CD4-positive, alpha-beta T cell treated with Interleukin-6 for 4 hours (primary cell): ENCODE measurements around the gene BICRA.
"Not testable (repeated sequence)": the region's sequence is repeated elsewhere in the genome, so short reads cannot be mapped to it uniquely, and the experiment has no call there.

Source experiments
- DNase-seq: peaks from one replicate; pipeline ENCODE4 v3.0.0-alpha.2; 2020; ENCODE audit warnings: mixed read lengths

Gene BICRA

DNA sequence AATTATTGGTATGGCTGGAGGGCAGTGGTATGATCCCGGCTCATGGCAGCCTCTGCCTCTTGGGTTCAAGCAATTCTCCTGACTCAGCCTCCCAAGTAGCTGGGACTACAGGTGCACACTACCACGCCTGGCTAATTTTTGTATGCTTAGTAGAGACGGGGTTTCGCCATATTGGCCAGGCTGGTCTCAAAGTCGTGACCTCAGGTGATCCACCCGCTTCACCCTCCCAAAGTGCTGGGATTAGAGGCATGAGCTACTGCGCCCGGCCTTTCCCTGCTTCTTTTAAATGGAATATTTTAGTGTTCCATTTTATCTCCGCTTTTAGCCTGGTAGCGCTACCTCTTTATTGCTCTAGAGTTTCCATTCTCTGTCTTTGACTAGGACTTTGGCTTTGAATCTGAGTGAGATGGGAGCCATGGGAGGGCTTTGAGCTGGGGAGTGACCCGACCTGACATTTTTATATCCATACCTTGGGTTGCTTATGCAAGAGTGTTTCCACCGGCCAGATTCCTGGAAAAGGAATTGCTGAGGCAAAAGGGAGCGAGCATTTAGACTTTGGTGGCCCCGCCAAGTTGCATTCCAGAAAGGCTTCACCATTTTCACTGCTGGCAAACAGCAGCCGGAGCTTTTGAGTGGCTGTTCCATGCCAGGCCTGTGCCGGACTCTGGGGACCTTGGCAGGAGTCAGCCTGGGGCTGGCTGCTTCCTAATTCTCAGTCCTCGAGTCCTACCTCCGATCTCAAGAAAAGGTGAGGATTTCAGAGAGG is 22.9 kb downstream of the BICRA start:
- DNase-seq: no peak

DNA sequence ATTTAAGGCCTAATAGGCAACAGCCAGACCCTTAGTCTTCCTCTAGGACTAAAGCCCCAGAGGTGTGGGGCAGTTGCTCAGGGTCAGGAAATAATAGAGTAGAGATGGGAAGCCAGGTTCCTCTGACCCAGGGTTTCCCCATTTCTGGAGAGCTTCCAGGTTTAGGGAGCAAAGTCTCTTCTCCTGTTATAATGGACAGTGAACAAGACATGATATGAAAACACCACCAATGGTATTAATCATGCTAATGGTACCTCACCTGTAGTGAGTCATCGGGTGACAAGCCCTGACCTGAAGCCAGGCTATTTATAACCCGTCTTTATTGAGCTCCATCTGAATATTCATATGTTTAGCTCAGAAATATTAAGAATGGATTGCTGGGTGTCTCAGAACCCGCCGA is 24.6 kb downstream of the BICRA start:
- DNase-seq: no peak

DNA sequence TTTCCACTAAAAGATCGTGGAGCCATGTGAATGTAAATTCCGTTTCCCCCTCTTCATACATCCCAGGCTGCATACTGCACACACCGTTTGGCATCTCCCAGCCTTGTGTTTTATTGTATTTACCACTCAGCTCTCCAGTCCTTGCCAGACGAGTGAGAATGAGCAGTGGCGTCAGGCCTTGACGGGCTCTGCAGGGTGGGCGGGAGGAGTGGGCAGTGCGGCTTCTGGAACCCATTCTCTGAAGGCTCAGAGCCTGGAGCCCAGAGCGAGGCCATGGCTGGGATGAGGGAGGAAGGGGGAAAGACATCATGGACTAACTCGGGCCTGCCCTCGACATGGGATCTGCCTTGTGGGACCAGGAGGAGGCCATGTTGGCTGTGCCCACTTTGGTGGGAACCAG is 25.1 kb downstream of the BICRA start:
- DNase-seq: no peak

DNA sequence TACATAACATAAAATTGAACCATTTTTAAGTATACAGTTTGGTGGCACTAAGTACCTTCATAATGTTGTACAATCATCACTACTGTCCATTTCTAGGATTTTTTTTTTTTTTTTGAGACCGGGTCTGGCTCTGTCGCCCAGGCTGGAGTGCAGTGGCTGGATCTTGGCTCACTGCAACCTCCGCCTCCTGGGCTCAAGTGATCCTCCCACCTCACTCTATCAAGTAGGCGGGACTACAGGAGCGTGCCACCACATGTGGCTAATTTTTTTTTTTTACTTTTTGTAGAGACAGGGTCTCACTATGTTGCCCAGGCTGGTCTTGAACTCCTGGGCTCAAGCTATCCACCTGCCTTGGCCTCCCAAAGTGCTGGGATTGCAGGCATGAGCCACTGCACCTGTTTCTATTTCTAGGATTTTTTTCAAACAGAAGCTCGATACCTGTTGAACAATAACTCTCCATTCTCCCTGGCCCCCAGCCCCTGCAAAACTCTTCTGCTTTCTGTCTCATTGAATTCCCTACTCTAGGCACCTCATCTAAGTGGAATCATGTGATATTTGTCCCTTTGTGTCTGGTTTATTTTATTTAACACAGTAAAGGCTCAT is 26.3 kb downstream of the BICRA start:
- DNase-seq: not testable (repeated sequence)

DNA sequence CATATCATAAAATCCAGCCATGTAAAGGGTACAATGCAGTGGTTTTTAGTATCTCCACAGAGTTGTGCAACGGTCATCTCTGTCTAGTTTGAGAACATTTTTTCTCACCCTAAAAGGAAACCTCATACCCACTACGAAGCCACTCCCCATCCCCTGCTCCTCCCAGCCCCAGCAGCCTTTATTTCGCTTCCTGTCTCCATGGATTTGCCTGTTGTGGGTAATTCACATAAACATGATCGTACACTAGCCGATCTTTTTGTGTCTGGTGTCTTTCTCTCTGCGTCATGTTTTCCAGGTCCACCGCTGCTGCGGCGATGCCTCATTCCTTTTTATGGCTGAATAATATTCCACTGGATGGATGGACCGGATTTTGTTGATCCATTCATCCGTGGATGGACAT is 28.6 kb downstream of the BICRA start:
- DNase-seq: no peak

DNA sequence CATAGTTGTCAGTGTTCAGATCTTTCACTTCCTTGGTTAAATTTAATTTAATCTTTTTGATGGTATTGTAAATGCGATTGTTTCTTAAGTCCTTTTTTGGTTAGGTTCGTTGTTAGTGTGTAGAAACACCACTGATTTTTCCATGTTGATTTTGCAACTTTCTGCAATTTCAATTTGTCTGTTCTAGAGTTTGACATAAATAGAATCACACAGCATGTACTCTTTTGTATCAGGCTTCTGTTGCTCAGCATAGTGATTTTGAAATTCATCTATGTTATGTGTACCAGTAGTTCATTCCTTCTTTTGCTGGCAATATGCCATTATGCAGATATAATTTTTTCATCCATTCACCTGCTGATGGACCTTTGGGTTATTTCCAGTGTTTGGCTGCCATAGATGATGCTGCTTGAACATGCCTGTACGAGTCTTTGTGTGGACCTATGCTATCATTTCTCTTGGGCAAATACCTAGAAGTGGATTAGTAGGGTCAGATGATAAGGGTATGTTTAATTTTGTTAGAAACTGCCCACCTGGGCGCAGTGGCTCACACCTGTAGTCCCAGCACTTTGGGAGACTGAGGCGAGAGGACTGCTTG is 33.1 kb downstream of the BICRA start:
- DNase-seq: no peak

DNA sequence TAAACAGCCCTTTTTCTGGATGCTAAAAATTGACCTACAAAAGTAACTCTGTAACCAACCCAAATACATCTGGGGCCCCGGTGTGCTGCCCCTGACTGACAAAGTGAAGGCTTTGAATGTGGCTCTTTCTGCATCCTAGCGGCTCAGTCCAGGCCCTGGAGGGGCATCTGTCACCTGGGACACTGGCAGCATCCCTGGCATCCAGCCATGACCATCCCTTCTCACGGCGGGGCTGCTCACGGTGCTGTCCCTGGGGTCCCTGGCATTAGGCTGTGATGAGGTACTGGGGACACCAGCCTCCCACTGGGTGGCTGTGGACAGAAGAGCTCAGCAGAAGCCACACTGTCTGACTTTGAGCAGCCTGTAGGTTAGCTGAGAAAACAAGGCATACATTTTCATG is 34.3 kb downstream of the BICRA start:
- no peak for DNase-seq

DNA sequence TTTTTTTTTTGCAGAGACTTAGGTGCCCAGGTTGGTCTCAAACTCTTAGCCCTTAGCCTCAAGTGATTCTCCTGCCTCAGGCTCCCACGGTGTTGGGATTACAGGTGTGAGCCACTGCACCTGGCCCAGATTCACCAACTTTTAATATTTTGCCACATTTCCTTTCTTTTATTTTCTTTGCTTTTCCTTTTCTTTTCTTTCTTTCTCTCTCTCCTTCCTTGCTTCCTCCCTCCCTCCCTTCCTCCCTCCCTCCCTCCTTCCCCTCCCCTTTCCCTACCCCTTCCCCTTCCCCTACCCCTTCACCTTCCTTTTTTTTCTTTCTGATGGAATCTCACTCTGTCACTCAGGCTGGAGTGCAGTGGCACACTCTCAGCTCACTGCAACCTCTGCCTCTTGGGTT is 35.3 kb downstream of the BICRA start:
- no peak for DNase-seq

DNA sequence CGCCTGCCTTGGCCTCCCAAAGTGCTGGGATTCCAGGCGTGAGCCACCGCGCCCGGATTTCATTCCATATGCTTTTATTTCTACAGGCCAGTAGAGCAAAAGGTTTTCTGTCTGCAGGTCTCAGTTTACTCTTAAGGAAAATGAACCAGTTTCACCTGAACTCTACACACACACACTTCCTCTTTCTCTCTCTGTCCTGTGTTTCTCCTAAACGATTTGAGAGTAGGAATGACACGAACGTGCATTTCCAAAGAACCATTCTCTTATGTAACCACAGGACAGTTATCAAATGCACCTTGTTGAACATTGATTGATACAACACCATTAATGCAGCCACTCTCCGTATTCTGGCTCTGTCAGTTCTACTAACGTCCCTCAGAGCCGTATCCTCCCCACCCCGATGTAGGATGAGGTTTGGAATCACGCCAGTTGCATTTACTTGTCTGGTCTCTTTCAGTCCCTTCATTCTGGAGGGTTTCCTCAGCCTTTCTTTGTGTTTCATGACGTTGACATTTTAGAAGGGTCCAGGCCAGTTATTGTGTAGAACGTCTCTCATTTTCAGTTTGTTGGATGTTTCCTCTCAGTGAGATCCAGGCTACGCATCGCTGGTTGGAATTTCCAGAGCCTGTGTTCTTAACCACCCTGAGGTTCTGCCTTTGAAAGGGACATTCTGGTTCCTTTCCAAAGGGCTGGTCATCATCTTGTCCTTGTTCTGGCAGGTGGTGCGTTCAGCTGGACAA is 36.0 kb downstream of the BICRA start:
- DNase-seq: no peak

DNA sequence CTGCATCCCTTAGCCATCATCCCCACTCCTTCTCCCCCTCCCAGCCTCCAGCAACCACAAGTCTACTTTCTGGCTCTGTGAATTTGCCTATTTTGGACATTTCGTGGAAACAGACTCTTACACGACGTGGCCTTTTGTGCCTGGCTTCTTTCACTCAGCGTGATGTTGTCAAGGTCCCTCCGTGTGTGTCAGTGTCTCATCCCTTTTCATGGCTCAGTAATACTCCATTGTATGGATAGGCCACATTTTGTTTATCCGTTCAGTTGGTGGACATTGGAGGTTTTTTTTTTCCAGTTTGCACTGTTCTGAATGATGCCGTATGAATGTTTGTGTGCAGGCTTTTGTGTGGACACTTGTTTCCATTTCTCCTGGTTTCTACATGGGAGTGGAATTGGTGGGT is 38.0 kb downstream of the BICRA start:
- no peak for DNase-seq

DNA sequence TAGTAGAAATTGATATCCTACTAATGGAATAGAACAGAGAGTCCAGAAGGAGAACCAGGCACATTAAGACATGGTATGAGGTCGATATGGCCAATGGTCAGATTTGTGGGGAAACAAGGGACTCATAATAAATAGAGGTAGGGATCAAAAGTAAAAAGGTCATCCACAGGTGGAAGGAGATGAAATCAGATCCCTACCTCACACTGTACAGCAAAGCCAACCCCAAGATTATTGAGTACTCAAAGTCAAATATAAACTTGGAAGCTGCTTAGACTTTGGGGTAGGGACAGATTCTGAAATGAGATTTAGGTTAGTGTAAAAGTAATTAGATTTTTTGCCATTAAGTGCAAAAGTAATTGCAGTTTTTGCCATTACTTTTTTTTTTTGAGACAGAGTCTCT is 40.7 kb downstream of the BICRA start:
- DNase-seq: no peak

DNA sequence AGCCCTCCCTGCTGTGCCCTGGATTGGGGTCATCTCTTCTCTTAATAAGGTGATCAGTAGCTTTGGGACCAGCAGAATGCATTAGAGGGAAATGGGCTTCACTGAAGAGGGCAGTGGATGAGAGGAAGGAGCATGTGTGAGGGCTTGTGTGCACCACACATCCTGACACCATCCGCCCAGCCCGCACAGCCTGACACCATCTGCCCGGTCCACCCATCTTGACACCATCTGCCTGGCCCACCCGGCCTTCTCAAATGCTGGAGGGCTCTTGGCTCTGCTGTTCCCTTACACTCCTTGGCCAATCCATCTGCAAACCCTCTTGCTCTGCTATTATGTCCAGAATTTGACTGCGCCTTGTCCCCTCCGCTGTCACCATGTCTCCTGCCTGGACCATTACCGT is 41.8 kb downstream of the BICRA start:
- DNase-seq: no peak

DNA sequence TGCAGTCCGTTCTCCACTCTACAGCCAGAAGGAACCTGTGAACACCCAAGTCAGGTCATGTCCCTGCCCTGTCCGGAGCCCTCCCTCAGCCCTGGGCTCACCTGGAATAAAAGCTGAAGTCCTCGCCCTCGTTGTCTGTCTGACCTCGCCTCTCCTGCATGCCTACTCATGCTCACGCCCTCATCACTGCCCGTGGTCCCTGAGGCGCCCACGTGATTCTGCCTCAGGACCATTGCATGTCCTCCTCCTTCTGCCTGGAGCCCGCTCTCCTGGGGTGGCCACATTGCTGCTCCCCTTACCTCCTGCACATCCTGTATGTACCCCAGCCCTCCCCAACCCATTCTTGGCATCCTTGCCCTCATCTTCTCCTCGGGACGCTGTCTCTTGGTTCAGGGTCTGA is 42.2 kb downstream of the BICRA start:
- DNase-seq: no peak

DNA sequence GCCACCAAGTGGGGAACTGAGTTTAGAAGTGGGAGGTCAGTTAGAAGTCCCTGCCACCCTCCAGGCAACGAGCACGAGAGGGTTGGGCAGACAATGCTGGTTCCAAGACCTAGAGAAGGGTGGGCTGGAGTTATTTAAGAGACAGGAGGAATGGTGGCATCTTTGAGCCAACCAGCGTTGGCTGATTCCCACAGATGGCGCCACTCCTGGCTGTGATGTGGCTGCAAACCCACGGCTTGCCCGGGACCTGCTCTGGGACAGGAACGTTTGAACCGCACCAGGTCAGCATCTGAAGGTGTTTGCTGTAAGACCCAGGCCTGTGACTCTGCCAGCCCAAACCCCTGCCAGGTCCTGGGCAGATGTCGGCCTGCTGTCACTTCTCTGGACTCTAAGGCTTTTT is 42.8 kb downstream of the BICRA start:
- no peak for DNase-seq

DNA sequence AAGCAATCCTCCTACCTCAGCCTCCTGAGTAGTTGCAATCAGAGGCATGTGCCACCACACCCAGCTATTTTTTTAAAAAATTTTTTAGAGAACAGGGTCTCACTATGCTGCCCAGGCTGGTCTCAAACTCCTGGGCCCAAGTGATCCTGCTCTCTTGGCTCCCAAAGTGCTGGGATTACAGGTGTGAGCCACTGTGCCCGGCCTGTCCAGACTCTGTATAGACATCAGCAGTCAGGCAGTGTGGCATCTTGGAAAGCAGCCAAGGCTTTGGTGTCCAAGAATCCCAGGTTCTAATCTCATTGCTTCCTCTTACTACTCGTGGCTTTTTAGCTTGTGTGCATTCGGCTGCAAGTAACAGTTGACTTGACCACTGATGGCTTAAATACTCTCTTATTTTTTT is 43.4 kb downstream of the BICRA start:
- DNase-seq: no peak

DNA sequence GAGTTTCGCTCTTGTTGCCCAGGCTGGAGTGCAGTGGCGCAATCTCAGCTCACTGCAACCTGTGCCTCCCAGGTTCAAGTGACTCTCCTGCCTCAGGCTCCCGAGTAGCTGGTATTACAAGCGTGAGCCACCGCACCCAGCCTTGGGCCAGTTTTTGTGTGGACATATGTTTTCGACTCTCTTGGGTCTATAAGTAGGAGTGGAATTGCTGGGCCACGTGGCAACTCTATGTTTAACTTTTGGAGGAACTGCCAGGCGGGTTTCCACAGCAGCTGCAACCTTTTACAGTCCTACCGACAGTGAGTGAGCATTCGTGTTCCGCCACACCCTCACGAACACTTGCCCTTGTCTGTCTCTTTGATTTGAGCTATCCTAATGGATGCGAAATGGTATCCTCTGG is 44.9 kb downstream of the BICRA start:
- DNase-seq: no peak

DNA sequence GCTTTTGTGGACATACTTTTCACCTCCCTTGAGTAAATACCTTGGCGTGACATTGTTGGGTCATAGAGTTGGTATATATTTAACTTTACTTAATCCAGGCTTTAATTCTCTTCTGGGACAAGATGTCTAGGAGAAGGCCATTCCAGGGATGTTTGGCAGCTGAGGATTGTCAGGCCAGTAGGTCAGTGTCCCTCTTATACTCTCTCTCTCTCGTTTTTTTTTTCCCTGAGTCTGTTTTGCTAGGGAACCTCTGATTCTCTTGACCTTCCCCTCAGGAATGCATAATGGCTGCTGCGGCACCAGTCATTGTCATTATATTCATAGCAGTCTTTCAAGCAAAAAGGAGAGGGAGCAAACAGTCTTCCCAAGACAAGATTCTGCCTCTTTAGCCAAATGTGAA is 48.8 kb downstream of the BICRA start:
- no peak for DNase-seq

DNA sequence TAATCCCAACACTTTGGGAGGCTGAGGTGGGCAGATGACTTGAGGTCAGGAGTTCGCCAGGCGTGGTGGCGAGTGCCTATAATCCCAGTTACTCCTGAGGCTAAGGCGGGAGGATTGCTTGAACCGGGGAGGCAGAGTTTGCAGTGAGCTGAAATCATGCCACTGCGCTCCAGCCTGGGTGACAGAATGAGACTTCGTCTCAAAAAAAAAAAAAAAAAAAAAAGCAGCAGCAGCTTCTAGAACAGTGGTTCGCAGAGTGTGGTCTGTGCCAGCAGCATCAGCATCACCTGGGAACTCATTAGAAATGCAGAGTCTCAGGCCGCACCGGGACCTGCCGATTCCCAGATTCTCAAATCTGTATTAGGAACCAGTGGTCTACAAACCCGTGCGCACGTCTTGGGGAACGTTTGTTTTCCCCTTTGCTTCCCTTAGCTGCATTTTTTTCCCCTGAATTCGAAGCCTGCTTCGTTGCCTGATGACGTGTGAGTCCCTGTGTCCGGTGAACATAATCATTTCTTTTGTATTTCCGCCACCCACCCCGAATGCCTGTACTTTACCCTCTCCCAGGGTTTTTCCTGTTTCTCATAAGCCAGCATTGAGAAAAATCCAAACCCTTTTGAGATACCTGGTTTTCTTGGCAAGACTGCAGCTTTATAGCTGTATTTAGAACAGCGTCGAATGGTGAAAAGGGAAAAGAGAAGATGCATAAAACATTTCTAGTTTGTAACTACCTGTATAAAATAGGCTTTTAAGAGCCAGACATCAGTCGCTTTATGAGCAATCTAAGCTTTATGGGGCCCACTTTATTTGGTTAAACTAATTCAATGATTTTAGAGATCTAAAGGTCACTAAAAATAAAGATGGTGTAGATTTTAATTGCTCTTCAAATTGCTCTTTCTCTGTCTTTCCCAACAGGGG is 49.8 kb downstream of the BICRA start:
- no peak for DNase-seq

DNA sequence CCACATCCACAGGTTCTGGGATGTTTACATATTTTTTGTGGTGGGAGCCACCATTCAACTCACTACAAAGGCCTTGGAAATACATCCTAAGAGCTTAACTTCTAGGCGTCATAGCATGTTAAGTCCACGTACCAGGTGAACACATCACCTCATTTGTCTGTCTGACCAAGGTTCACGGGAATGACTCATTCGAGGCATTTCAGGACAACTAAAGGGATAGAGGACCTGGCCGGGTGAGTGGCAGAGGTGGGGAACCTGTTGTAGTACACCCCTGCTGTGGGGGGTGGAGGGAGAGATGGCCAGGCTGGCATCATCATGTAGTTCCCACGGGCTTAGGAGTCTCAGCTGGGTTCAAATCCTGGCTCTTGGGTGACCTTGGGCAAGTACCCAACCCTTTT is 51.5 kb downstream of the BICRA start:
- DNase-seq: no peak

DNA sequence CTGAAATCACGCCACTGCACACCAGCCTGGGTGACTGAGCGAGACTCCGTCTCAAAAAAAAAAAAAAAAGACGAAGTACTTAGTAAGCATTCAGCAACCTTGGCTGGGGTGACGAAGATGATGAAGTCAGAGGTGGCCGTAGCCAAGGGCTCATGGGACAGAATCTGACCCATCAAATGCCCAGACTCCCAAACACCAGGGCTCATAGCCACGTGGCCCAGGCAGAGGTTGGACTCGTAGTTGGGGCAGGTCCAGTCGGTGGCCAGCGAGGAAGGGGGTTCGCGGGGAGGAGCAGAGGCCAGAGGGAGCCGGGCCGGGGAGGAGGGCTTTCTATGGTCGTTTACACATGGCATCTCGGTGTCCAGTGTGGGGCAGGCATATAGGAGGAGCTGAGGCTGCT is 52.2 kb downstream of the BICRA start:
- no peak for DNase-seq

DNA sequence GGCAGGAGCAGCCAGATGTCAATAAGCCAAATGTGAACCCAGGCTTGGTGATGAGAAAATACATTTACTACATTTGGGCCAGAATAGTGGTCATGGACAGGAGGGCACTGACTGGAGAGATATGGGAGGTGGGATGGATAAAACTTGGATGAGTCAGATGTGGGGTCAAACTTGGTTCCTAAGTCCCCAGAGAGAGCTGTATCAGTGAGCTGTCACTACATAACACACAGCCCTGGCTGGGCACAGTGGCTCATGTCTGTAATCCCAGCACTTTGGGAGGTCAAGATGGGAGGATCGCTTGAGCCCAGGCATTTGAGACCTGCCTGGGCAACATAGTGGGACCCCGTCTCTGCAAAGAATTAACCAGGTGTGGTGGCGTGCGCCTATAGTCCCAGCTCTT is 52.7 kb downstream of the BICRA start:
- DNase-seq: no peak

DNA sequence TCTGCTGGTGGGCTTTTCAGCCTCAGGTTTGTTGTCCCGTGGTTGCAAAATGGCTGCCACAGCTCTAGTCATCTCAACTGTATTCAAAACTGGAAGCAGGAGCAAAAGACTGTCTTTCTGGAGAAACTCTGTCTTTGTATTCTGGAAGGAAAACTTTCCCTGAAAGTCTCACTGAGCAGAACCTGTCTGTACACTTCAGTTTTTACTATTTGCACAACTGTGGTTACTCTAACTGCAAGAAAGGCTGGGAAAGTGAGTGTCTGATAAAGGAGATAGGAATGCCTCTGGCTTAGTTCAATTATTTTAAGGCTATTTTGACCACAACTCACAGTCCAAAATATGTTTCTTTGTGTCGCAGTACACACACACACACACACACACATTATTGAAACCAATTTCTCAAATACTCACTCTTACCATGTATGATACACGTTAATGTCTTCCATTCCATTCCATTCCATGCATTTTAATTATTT is 54.5 kb downstream of the BICRA start:
- no peak for DNase-seq
